ENCODE measurements around the gene KAZN. TPM values are rescaled to one million over a fixed set of nuclear protein-coding genes. Genes with fewer than 3 reads are reported as not detected.

The KAZN gene
- total RNA-seq, 1 donor from 2014 or later, result 2.8 TPM

GRCh38 chr1:14600405-14601112, 2.1 kb downstream of the KAZN start:
- H3K27me3 ChIP-seq (ENCODE audit: control insufficient read depth, insufficient read depth, low read length), result peaks cover 26% of the 10 kb centered on the region
- H3K36me3 ChIP-seq (ENCODE audit: control insufficient read depth, insufficient read depth, low read length), result no peaks in the 10 kb centered on the region
- no peak for DNase-seq (ENCODE audit: low read depth)
- no peak for TF ChIP-seq CTCF (IDR thresholded peaks at IDR 0.05; ENCODE audit: insufficient read depth, low read length, poor library complexity, severe bottlenecking)
- H3K4me3 ChIP-seq (ENCODE audit: low read depth, low read length), result no peak overlapping the region

GRCh38 chr1:14602136-14602535, 3.7 kb downstream of the KAZN start:
- Histone ChIP-seq H3K36me3 (ENCODE audit: control insufficient read depth, insufficient read depth, low read length) (no peaks in the 10 kb centered on the region), H3K27me3 (ENCODE audit: control insufficient read depth, insufficient read depth, low read length) (peaks cover 22% of the 10 kb centered on the region), H3K4me3 (ENCODE audit: low read depth, low read length) (no peak overlapping the region)
- TF ChIP-seq CTCF (IDR thresholded peaks at IDR 0.05; ENCODE audit: insufficient read depth, low read length, poor library complexity, severe bottlenecking), result no peak
- peak; percentile 12 for DNase-seq (ENCODE audit: low read depth)

GRCh38 chr1:14603645-14604044, 5.2 kb downstream of the KAZN start:
- no peak overlapping the region for H3K4me3 ChIP-seq (ENCODE audit: low read depth, low read length)
- TF ChIP-seq CTCF (IDR thresholded peaks at IDR 0.05; ENCODE audit: insufficient read depth, low read length, poor library complexity, severe bottlenecking), result no peak
- H3K36me3 ChIP-seq (ENCODE audit: control insufficient read depth, insufficient read depth, low read length), result no peaks in the 10 kb centered on the region
- DNase-seq (ENCODE audit: low read depth), result no peak
- peaks cover 15% of the 10 kb centered on the region for H3K27me3 ChIP-seq (ENCODE audit: control insufficient read depth, insufficient read depth, low read length)

GRCh38 chr1:14604414-14604813, 5.9 kb downstream of the KAZN start:
- TF ChIP-seq CTCF (IDR thresholded peaks at IDR 0.05; ENCODE audit: insufficient read depth, low read length, poor library complexity, severe bottlenecking), result no peak
- H3K27me3 ChIP-seq (ENCODE audit: control insufficient read depth, insufficient read depth, low read length), result peaks cover 7% of the 10 kb centered on the region
- no peaks in the 10 kb centered on the region for H3K36me3 ChIP-seq (ENCODE audit: control insufficient read depth, insufficient read depth, low read length)
- no peak for DNase-seq (ENCODE audit: low read depth)
- H3K4me3 ChIP-seq (ENCODE audit: low read depth, low read length), result no peak overlapping the region

- Histone ChIP-seq H3K4me3 (ENCODE audit: low read depth, low read length) (no peak overlapping the region), H3K27me3 (ENCODE audit: control insufficient read depth, insufficient read depth, low read length) (peaks cover under 1% of the 10 kb centered on the region), H3K36me3 (ENCODE audit: control insufficient read depth, insufficient read depth, low read length) (no peaks in the 10 kb centered on the region)
- DNase-seq (ENCODE audit: low read depth), result no peak
- no peak for TF ChIP-seq CTCF (IDR thresholded peaks at IDR 0.05; ENCODE audit: insufficient read depth, low read length, poor library complexity, severe bottlenecking)
Measured at GRCh38 chr1:14605945-14606344, 7.5 kb downstream of the KAZN start.

- TF ChIP-seq CTCF (IDR thresholded peaks at IDR 0.05; ENCODE audit: insufficient read depth, low read length, poor library complexity, severe bottlenecking), result peak; percentile 39
- Histone ChIP-seq H3K36me3 (ENCODE audit: control insufficient read depth, insufficient read depth, low read length) (no peaks in the 10 kb centered on the region), H3K27me3 (ENCODE audit: control insufficient read depth, insufficient read depth, low read length) (no peaks in the 10 kb centered on the region), H3K4me3 (ENCODE audit: low read depth, low read length) (no peak overlapping the region)
- DNase-seq (ENCODE audit: low read depth), result no peak
Measured at GRCh38 chr1:14606632-14607031, 8.1 kb downstream of the KAZN start.

Measured in kidney epithelial cell (primary cell).